Mesendoderm (in vitro differentiated cells): Measurements from ENCODE around the gene POLR3GL.
A peak's percentile ranks its signal among the peaks of the same experiment; 100 is the strongest.

Source experiments
- DNase-seq: peaks from one replicate; pipeline ENCODE4 v3.0.0; 2013
- H2AK5ac ChIP-seq: 2 replicates; pipeline ENCODE4 v1.6.1; 2013; ENCODE audit warnings: low read length, inconsistent platforms
- H2BK120ac ChIP-seq: 2 replicates; pipeline ENCODE4 v1.6.1; 2013; ENCODE audit warnings: low read depth, mild to moderate bottlenecking, low read length, moderate library complexity, mixed read lengths
- H2BK15ac ChIP-seq: replicated peaks from 2 replicates; pipeline ENCODE4 v1.6.1; 2013; ENCODE audit warnings: low read depth, mild to moderate bottlenecking, moderate library complexity
- H2BK5ac ChIP-seq: 2 replicates; pipeline ENCODE4 v1.6.1; 2013; ENCODE audit warnings: low read length, inconsistent platforms
- H3K18ac ChIP-seq: 2 replicates; pipeline ENCODE4 v1.6.1; 2013; ENCODE audit warnings: mild to moderate bottlenecking, low read length, mixed read lengths
- H3K23ac ChIP-seq: one replicate; pipeline ENCODE4 v1.6.1; 2013; ENCODE audit warnings: low read length
- H3K27ac ChIP-seq: 2 replicates; pipeline ENCODE4 v1.5.1; 2013; ENCODE audit warnings: low read depth, mild to moderate bottlenecking, inconsistent platforms, low read length, moderate library complexity
- H3K27me3 ChIP-seq: 2 replicates; pipeline ENCODE4 v1.6.1; 2013; ENCODE audit warnings: low read length, control low read depth, mild to moderate bottlenecking, inconsistent platforms; ENCODE audit not compliant: insufficient read depth, poor library complexity
- H3K36me3 ChIP-seq: 2 replicates; pipeline ENCODE4 v1.6.1; 2013; ENCODE audit warnings: low read length, inconsistent platforms; ENCODE audit not compliant: control insufficient read depth, insufficient read depth
- H3K4ac ChIP-seq: one replicate; pipeline ENCODE4 v1.6.1; 2013; ENCODE audit warnings: low read depth, mild to moderate bottlenecking, low read length, moderate library complexity
- H3K4me1 ChIP-seq: 2 replicates; pipeline ENCODE4 v1.6.1; 2013; ENCODE audit warnings: low read depth, low read length, inconsistent platforms; ENCODE audit not compliant: control insufficient read depth
- H3K4me2 ChIP-seq: 2 replicates; pipeline ENCODE4 v1.6.1; 2013; ENCODE audit warnings: low read length
- H3K4me3 ChIP-seq: 2 replicates; pipeline ENCODE4 v1.5.1; 2013; ENCODE audit warnings: mild to moderate bottlenecking, low read length
- H3K56ac ChIP-seq: one replicate; pipeline ENCODE4 v1.6.1; 2013; ENCODE audit warnings: low read length
- H3K79me1 ChIP-seq: 2 replicates; pipeline ENCODE4 v1.6.1; 2013; ENCODE audit warnings: low read length, inconsistent platforms
- H3K79me2 ChIP-seq: 2 replicates; pipeline ENCODE4 v1.6.1; 2013; ENCODE audit warnings: mild to moderate bottlenecking, low read length; ENCODE audit not compliant: control insufficient read depth, insufficient read depth
- H3K9ac ChIP-seq: 2 replicates; pipeline ENCODE4 v1.6.1; 2013; ENCODE audit warnings: low read length, inconsistent platforms
- H4K5ac ChIP-seq: one replicate; pipeline ENCODE4 v1.6.1; 2013; ENCODE audit warnings: low read length
- H4K8ac ChIP-seq: one replicate; pipeline ENCODE4 v1.6.1; 2013; ENCODE audit warnings: low read depth, mild to moderate bottlenecking, control low read depth, low read length, moderate library complexity
- WGBS: extraction: QIAGEN DNeasy Blood & Tissue Kit; methylation state at CpG from one replicate; pipeline ENCODE4 v1.1.7; 2013; ENCODE audit warnings: low lambda C conversion rate, missing lambda C conversion rate; ENCODE audit not compliant: insufficient coverage; ENCODE audit errors: extremely low coverage; 5-methylcytosine and 5-hydroxymethylcytosine counted together

POLR3GL gene

GRCh38 chr1:145961109-145961424 lies 3.4 kb upstream of the POLR3GL start:
- Histone ChIP-seq H2BK15ac (no peak overlapping the region), H2BK120ac (no peak overlapping the region), H3K79me2 (no peaks in the 10 kb centered on the region), H4K5ac (no peak overlapping the region), H3K4me2 (peak overlapping the region; percentile 94), H2AK5ac (no peak overlapping the region), H3K4me3 (peak overlapping the region; percentile 27), H3K27ac (no peak overlapping the region), H4K8ac (no peak overlapping the region), H3K9ac (peak overlapping the region; percentile 83), H3K23ac (no peak overlapping the region), H3K36me3 (no peaks in the 10 kb centered on the region), H2BK5ac (no peak overlapping the region), H3K4me1 (peaks cover 20% of the 10 kb centered on the region), H3K18ac (peak overlapping the region; percentile 51), H3K27me3 (peaks cover 8% of the 10 kb centered on the region), H3K56ac (peak overlapping the region; percentile 88), H3K4ac (peak overlapping the region; percentile 57), H3K79me1 (no peaks in the 10 kb centered on the region)
- WGBS = no CpG with 5 or more reads among the region's 22 CpGs
- no peak for DNase-seq

- Histone ChIP-seq H2BK120ac (no peak overlapping the region), H3K4ac (peak overlapping the region; percentile 57), H3K4me3 (peak overlapping the region; percentile 27), H3K27ac (no peak overlapping the region), H3K56ac (peak overlapping the region; percentile 88), H3K4me2 (peak overlapping the region; percentile 94), H3K36me3 (no peaks in the 10 kb centered on the region), H2BK5ac (peak overlapping the region; percentile 24), H3K9ac (peak overlapping the region; percentile 83), H2BK15ac (no peak overlapping the region), H4K5ac (no peak overlapping the region), H3K4me1 (peaks cover 20% of the 10 kb centered on the region), H3K27me3 (peaks cover 8% of the 10 kb centered on the region), H3K18ac (no peak overlapping the region), H3K79me1 (no peaks in the 10 kb centered on the region), H3K23ac (peak overlapping the region; percentile 90), H4K8ac (no peak overlapping the region), H2AK5ac (no peak overlapping the region), H3K79me2 (no peaks in the 10 kb centered on the region)
- DNase-seq = peak; percentile 44
- WGBS = no CpG with 5 or more reads among the region's 57 CpGs
These were observed 2.9 kb upstream of the POLR3GL start for GRCh38 chr1:145961425-145962156.

GRCh38 chr1:145962157-145963102 lies 2.1 kb upstream of the POLR3GL start:
- Histone ChIP-seq H3K36me3 (no peaks in the 10 kb centered on the region), H3K56ac (peak overlapping the region; percentile 88), H3K27ac (no peak overlapping the region), H2BK15ac (no peak overlapping the region), H2BK120ac (no peak overlapping the region), H3K4me3 (peak overlapping the region; percentile 27), H2AK5ac (peak overlapping the region; percentile 48), H3K79me1 (no peaks in the 10 kb centered on the region), H3K79me2 (no peaks in the 10 kb centered on the region), H3K9ac (peak overlapping the region; percentile 83), H4K8ac (no peak overlapping the region), H2BK5ac (no peak overlapping the region), H3K23ac (no peak overlapping the region), H3K4me2 (peak overlapping the region; percentile 94), H3K27me3 (peaks cover 8% of the 10 kb centered on the region), H3K4me1 (peaks cover 20% of the 10 kb centered on the region), H3K18ac (peak overlapping the region; percentile 60), H3K4ac (no peak overlapping the region), H4K5ac (no peak overlapping the region)
- DNase-seq = peak; percentile 25
- no CpG with 5 or more reads among the region's 36 CpGs for WGBS

- Histone ChIP-seq H3K4me3 (no peak overlapping the region), H3K9ac (peak overlapping the region; percentile 75)
- no CpG with 5 or more reads among the region's 5 CpGs for WGBS
These were observed 1.0 kb upstream of the POLR3GL start for GRCh38 chr1:145963265-145964019.

GRCh38 chr1:145965119-145965744 lies 742 bp downstream of the POLR3GL start:
- Histone ChIP-seq H4K5ac (no peak overlapping the region), H3K18ac (no peak overlapping the region), H3K79me2 (no peaks in the 10 kb centered on the region), H3K27ac (no peak overlapping the region), H3K56ac (peak overlapping the region; percentile 84), H2AK5ac (no peak overlapping the region), H3K4me2 (peak overlapping the region; percentile 72), H2BK15ac (no peak overlapping the region), H3K4me1 (peaks cover 12% of the 10 kb centered on the region), H3K36me3 (no peaks in the 10 kb centered on the region), H2BK120ac (no peak overlapping the region), H4K8ac (no peak overlapping the region), H2BK5ac (no peak overlapping the region), H3K27me3 (peaks cover 6% of the 10 kb centered on the region), H3K4me3 (peak overlapping the region; percentile 61), H3K9ac (peak overlapping the region; percentile 78), H3K23ac (no peak overlapping the region), H3K4ac (no peak overlapping the region), H3K79me1 (no peaks in the 10 kb centered on the region)
- no peak for DNase-seq
- no CpG with 5 or more reads among the region's 5 CpGs for WGBS

More at GRCh38 chr1:145963265-145964019, 1.0 kb upstream of the POLR3GL start:
- Histone ChIP-seq H3K56ac (peak overlapping the region; percentile 79), H2AK5ac (no peak overlapping the region), H3K36me3 (no peaks in the 10 kb centered on the region), H3K4ac (peak overlapping the region; percentile 66), H3K18ac (peak overlapping the region; percentile 82), H3K27me3 (peaks cover 8% of the 10 kb centered on the region), H2BK5ac (no peak overlapping the region), H3K79me1 (no peaks in the 10 kb centered on the region), H2BK15ac (no peak overlapping the region), H3K4me1 (peaks cover 18% of the 10 kb centered on the region), H3K27ac (peak overlapping the region; percentile 52), H4K8ac (no peak overlapping the region), H3K79me2 (no peaks in the 10 kb centered on the region), H2BK120ac (no peak overlapping the region), H3K23ac (no peak overlapping the region), H4K5ac (peak overlapping the region; percentile 33), H3K4me2 (peak overlapping the region; percentile 64)
- DNase-seq = peak; percentile 54
